Endothelial cell of umbilical vein (primary cell): ENCODE data around the gene KRTAP1-1. TPM values are rescaled to one million over a fixed set of nuclear protein-coding genes. Genes with fewer than 3 reads are reported as not detected.

Experiments
- BruUV-seq: library from RNA; stranded (reverse); fragments of 400-500 nt; replicated peaks from 2 replicates; lab custom pipeline; 2021; lab: Mats Ljungman, UMichigan
- CTCF ChIA-PET: fragments of 300-600, 350-600 bp; sonication (Branson Sonifier 250); formaldehyde crosslinking; loops from one replicate; lab custom pipeline; 2021; ENCODE audit warnings: antibody characterized with exemption, inconsistent platforms; lab: Charles Lee
- POLR2A ChIA-PET: fragments of 300-600, 350-600 bp; sonication (Branson Sonifier 250); formaldehyde crosslinking; loops from one replicate; lab custom pipeline; 2021; ENCODE audit warnings: antibody characterized with exemption, inconsistent platforms; lab: Charles Lee
- DNase-seq: peaks from one replicate; pipeline ENCODE4 v3.0.0-alpha.2; 2011; ENCODE audit warnings: low read depth, low spot score
- FAIRE-seq: peaks from 2 replicates; lab custom pipeline; 2011; peaks lifted over from hg19 to GRCh38; lab: Jason Lieb, UNC
- H2AFZ ChIP-seq: 2 replicates; pipeline ENCODE4 v1.6.0; 2012; ENCODE audit warnings: low read depth, low read length, control low read depth, inconsistent platforms
- H3K27ac ChIP-seq: 2 replicates; pipeline ENCODE4 v1.5.1; 2011; ENCODE audit warnings: low read depth, mild to moderate bottlenecking, control low read depth, low read length, moderate library complexity; ENCODE audit not compliant: insufficient read depth
- H3K27me3 ChIP-seq, 2 experiments: 2 replicates each; pipeline versions ENCODE4 v1.6.0 to v1.6.1; 2011; ENCODE audit warnings: low read length in 2 of 2, mixed read lengths in 1 of 2; ENCODE audit not compliant: control insufficient read depth in 2 of 2, insufficient read depth in 2 of 2
- H3K36me3 ChIP-seq, 2 experiments: 2 replicates in 1 of 2; 3 replicates in 1 of 2; pipeline ENCODE4 v1.5.1; 2011; ENCODE audit warnings: low read length in 2 of 2, mild to moderate bottlenecking in 1 of 2, moderate library complexity in 1 of 2; ENCODE audit not compliant: control insufficient read depth in 2 of 2, insufficient read depth in 2 of 2; ENCODE audit errors: extremely low read depth in 1 of 2
- H3K4me1 ChIP-seq: 3 replicates; pipeline ENCODE4 v1.5.1; 2011; ENCODE audit warnings: mild to moderate bottlenecking, low read length; ENCODE audit not compliant: control insufficient read depth, insufficient read depth; ENCODE audit errors: extremely low read depth
- H3K4me2 ChIP-seq: 2 replicates; pipeline ENCODE4 v1.6.1; 2011; ENCODE audit warnings: low read length, control low read depth, mixed read lengths; ENCODE audit not compliant: insufficient read depth
- H3K4me3 ChIP-seq, 3 experiments: fragments of 200-600 bp in 1 of 3; sonication (generic), shearing (Covaris generic) in 1 of 3; replicated peaks in 1 of 3; 2 replicates each; pipeline ENCODE4 v1.5.1; 2011 to 2016; ENCODE audit warnings: control low read depth in 3 of 3, low read length in 3 of 3, mild to moderate bottlenecking in 2 of 3, inconsistent platforms in 1 of 3, low read depth in 1 of 3, moderate library complexity in 1 of 3; ENCODE audit not compliant: insufficient read depth in 1 of 3
- H3K79me2 ChIP-seq: 2 replicates; pipeline ENCODE4 v1.6.0; 2012; ENCODE audit warnings: low read length, inconsistent platforms; ENCODE audit not compliant: control insufficient read depth, insufficient read depth
- H3K9ac ChIP-seq: replicated peaks from 2 replicates; pipeline ENCODE3; 2011; ENCODE audit warnings: low read length, control low read depth; ENCODE audit not compliant: insufficient read depth; ENCODE audit errors: extremely low read depth
- H3K9me1 ChIP-seq: replicated peaks from 3 replicates; pipeline ENCODE4 v1.6.0; 2011; ENCODE audit warnings: mild to moderate bottlenecking, low read length; ENCODE audit not compliant: control insufficient read depth, insufficient read depth; ENCODE audit errors: extremely low read depth
- H3K9me3 ChIP-seq: replicated peaks from 2 replicates; pipeline ENCODE4 v1.5.1; 2012; ENCODE audit warnings: low read length, inconsistent platforms; ENCODE audit not compliant: control insufficient read depth, insufficient read depth
- H4K20me1 ChIP-seq: replicated peaks from 2 replicates; pipeline ENCODE3; 2011; ENCODE audit warnings: mild to moderate bottlenecking, low read length; ENCODE audit not compliant: control insufficient read depth, insufficient read depth; ENCODE audit errors: extremely low read depth
- EZH2 ChIP-seq: IDR thresholded peaks from 2 replicates; pipeline ENCODE4 v1.6.1; 2012; ENCODE audit warnings: borderline replicate concordance, low read depth, mild to moderate bottlenecking, moderate library complexity, low read length, inconsistent platforms; ENCODE audit not compliant: severe bottlenecking
- FOS ChIP-seq: IDR thresholded peaks from 2 replicates; pipeline ENCODE4 v1.6.1; 2011; ENCODE audit warnings: mild to moderate bottlenecking, low read length, moderate library complexity, borderline replicate concordance; ENCODE audit not compliant: insufficient read depth
- GATA2 ChIP-seq: IDR thresholded peaks from 2 replicates; pipeline ENCODE4 v1.7.0; 2011; ENCODE audit warnings: low read depth, mild to moderate bottlenecking, moderate library complexity, mixed read lengths, low read length; ENCODE audit not compliant: insufficient read length, insufficient read depth
- JUN ChIP-seq: IDR thresholded peaks from 2 replicates; pipeline ENCODE4 v1.6.1; 2011; ENCODE audit warnings: borderline replicate concordance, low read depth; ENCODE audit not compliant: insufficient read length, insufficient read depth
- MYC ChIP-seq: IDR thresholded peaks from one replicate; pipeline ENCODE4 v1.6.1; 2011; ENCODE audit warnings: mild to moderate bottlenecking, low read depth, low read length
- POLR2A ChIP-seq: IDR thresholded peaks from 2 replicates; pipeline ENCODE4 v1.6.1; 2012; ENCODE audit warnings: low read depth, mild to moderate bottlenecking, control low read depth, low read length
- POLR2AphosphoS5 ChIP-seq: IDR thresholded peaks from 2 replicates; pipeline ENCODE4 v1.6.1; 2012; ENCODE audit warnings: low read depth, mild to moderate bottlenecking, control low read depth, low read length, moderate library complexity; ENCODE audit not compliant: insufficient read depth
- dilution Hi-C: fragments of 300-500 bp; cut with MboI; formaldehyde crosslinking; loops from one replicate; pipeline ENCODE4 v1.15.0; 2019; ENCODE audit warnings: low sequenced_read_pairs; ENCODE audit not compliant: extremely low pct_ligation_motif_present
- intact Hi-C: fragments of 100-400 bp; cut with micrococcal nuclease; formaldehyde crosslinking; loops from one replicate; pipeline ENCODE4 v1.10.0; 2022
- polyA plus RNA-seq, 4 experiments: library from polyadenylated mRNA; depleted of rRNA in 3 of 4; stranded (reverse) in 3 of 4; unstranded in 1 of 4; fragments of >200 nt; gene quantifications; 2 replicates each; pipeline versions ENCODE4 v1.2.1 to v1.2.3, GENCODE V29; 2011 to 2012; ENCODE audit warnings: missing spikeins in 1 of 4
- total RNA-seq: library from RNA; stranded (reverse); gene quantifications from 2 replicates; pipeline ENCODE4 v1.2.3, GENCODE V29; 2021
- TF ChIP-seq, protein P1 (sequence below), 2 donors: IDR thresholded peaks; 1 replicate in 1 of 2; 2 replicates in 1 of 2; pipeline ENCODE4 v1.5.1; 2011; ENCODE audit warnings: low read length in 2 of 2, mild to moderate bottlenecking in 2 of 2, moderate library complexity in 2 of 2, control low read depth in 1 of 2, inconsistent platforms in 1 of 2, low read depth in 1 of 2; ENCODE audit not compliant: insufficient read depth in 1 of 2; ENCODE audit errors: extremely low read depth in 1 of 2
- TF ChIP-seq, protein P2 (sequence below): IDR thresholded peaks from 2 replicates; pipeline ENCODE4 v1.6.1; 2011; ENCODE audit not compliant: insufficient read depth, insufficient read length

Gene KRTAP1-1
- total and polyA plus RNA-seq, 2 donors (not counting 3 experiments of a cell fraction or from before 2014, with no cell fraction given), result not detected

DNA sequence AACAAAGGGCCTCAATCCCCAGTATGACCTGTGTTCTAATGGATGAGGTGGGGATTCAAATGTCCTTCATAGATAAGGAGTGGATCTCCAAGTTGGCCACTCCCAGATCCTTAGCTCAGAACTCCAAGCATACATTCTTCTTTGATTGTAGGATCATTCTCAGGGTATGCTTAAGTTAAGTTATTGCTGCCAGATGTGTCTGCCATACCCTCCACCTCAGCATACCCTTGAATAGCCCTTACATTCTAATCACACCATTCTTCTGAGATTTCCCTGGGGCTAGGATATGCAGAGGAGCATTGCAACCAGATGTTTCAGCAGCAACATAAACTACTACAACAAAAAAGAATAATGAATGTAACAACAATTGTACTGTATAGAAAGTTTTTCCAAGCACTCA lies 26.0 kb upstream of the KRTAP1-1 start:
- Histone ChIP-seq H3K9me1 (no peaks in the 10 kb centered on the region), H3K4me3 (no peak overlapping the region), H3K4me1 (no peaks in the 10 kb centered on the region), H3K79me2 (no peaks in the 10 kb centered on the region), H3K9me3 (no peaks in the 10 kb centered on the region), H3K27me3 (no peaks in the 10 kb centered on the region), H2AFZ (no peak overlapping the region), H3K27ac (no peak overlapping the region), H3K9ac (no peak overlapping the region), H3K36me3 (no peaks in the 10 kb centered on the region), H4K20me1 (no peaks in the 10 kb centered on the region), H3K4me2 (no peak overlapping the region)
- intact Hi-C loops (no loop called here), dilution Hi-C loops (no loop called here)
- ChIA-PET CTCF (no interaction called here), POLR2A (no interaction called here)
- FAIRE-seq (no peak), DNase-seq (no peak)
- no peak for TF ChIP-seq EZH2
- TF ChIP-seq FOS, result no peak
- BruUV-seq, result no TSS peak

- Histone ChIP-seq H3K9me1 (no peaks in the 10 kb centered on the region), H3K4me3 (no peak within 1 kb of the TSS), H3K79me2 (no peaks in the 10 kb centered on the region), H3K4me2 (no peak within 1 kb of the TSS), H3K27ac (no peak within 1 kb of the TSS), H3K27me3 (peaks cover 4 to 5% of the 10 kb centered on the region in 2 experiments), H4K20me1 (no peaks in the 10 kb centered on the region), H3K4me1 (no peaks in the 10 kb centered on the region), H3K9ac (no peak within 1 kb of the TSS), H3K9me3 (no peaks in the 10 kb centered on the region), H2AFZ (no peak within 1 kb of the TSS), H3K36me3 (no peaks in the 10 kb centered on the region)
- intact Hi-C loops, result no loop called here
- no TSS peak for BruUV-seq
- POLR2A ChIA-PET, result no interaction called here
- CTCF ChIA-PET, result no interaction called here
- dilution Hi-C loops, result no loop called here
- TF ChIP-seq JUN (no peak), EZH2 (no peak), POLR2AphosphoS5 (no peak), MYC (no peak), FOS (no peak), POLR2A (no peak), GATA2 (no peak)
- TF ChIP-seq, protein P1, sequence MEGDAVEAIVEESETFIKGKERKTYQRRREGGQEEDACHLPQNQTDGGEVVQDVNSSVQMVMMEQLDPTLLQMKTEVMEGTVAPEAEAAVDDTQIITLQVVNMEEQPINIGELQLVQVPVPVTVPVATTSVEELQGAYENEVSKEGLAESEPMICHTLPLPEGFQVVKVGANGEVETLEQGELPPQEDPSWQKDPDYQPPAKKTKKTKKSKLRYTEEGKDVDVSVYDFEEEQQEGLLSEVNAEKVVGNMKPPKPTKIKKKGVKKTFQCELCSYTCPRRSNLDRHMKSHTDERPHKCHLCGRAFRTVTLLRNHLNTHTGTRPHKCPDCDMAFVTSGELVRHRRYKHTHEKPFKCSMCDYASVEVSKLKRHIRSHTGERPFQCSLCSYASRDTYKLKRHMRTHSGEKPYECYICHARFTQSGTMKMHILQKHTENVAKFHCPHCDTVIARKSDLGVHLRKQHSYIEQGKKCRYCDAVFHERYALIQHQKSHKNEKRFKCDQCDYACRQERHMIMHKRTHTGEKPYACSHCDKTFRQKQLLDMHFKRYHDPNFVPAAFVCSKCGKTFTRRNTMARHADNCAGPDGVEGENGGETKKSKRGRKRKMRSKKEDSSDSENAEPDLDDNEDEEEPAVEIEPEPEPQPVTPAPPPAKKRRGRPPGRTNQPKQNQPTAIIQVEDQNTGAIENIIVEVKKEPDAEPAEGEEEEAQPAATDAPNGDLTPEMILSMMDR (IDR thresholded peaks at IDR 0.05; ENCODE audit: extremely low read depth in 1 of 2, insufficient read depth in 1 of 2, low read depth in 1 of 2, low read length in 2 of 2), result no peak
- TF ChIP-seq, protein P2, sequence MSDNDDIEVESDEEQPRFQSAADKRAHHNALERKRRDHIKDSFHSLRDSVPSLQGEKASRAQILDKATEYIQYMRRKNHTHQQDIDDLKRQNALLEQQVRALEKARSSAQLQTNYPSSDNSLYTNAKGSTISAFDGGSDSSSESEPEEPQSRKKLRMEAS, result no peak
- FAIRE-seq (no peak), DNase-seq (no peak)
Observed at GRCh38 chr17:41065829-41066624, 24.8 kb upstream of the KRTAP1-1 start, which contains the start of gene KRTAP2-4. KRTAP2-4 (minus strand) TSS chr17:41065879; CDS start chr17:41065845, 34 bp downstream.
